GM18520 (cell line): ENCODE measurements around the gene CRYBB3.

Experiments
- ATAC-seq: cut with Tn5 transposase; IDR thresholded peaks from one replicate; pipeline ENCODE4 v1.9.1; 2021; ENCODE audit not compliant: unreplicated experiment

Gene CRYBB3

GRCh38 chr22:25199731-25200520 is at the start of gene CRYBB3:
Gene CRYBB3, plus strand, starts transcription at chr22:25199858. Its CDS starts 1,539 bp downstream, at chr22:25201397.
- no peak for ATAC-seq

GRCh38 chr22:25153961-25154666 is 45.5 kb upstream of the CRYBB3 start:
- no peak for ATAC-seq

GRCh38 chr22:25154667-25154999 is 45.0 kb upstream of the CRYBB3 start:
- no peak for ATAC-seq

- ATAC-seq, result no peak
Observed at GRCh38 chr22:25156736-25157135, 42.9 kb upstream of the CRYBB3 start.

- no peak for ATAC-seq
Observed at GRCh38 chr22:25159028-25159427, 40.6 kb upstream of the CRYBB3 start.

GRCh38 chr22:25160120-25160996 is 39.3 kb upstream of the CRYBB3 start:
- no peak for ATAC-seq

GRCh38 chr22:25161017-25161915 is 38.4 kb upstream of the CRYBB3 start:
- no peak for ATAC-seq

- ATAC-seq, result no peak
Observed at GRCh38 chr22:25161916-25162530, 37.6 kb upstream of the CRYBB3 start.

- ATAC-seq, result no peak
Observed at GRCh38 chr22:25162561-25162960, 37.1 kb upstream of the CRYBB3 start.

- ATAC-seq, result no peak
Observed at GRCh38 chr22:25165785-25166184, 33.9 kb upstream of the CRYBB3 start.

- no peak for ATAC-seq
Observed at GRCh38 chr22:25166266-25167040, 33.2 kb upstream of the CRYBB3 start.

GRCh38 chr22:25167082-25167481 is 32.6 kb upstream of the CRYBB3 start:
- ATAC-seq, result no peak

GRCh38 chr22:25167834-25168601 is 31.6 kb upstream of the CRYBB3 start:
- ATAC-seq, result no peak

- no peak for ATAC-seq
Observed at GRCh38 chr22:25169278-25170031, 30.2 kb upstream of the CRYBB3 start.

GRCh38 chr22:25170426-25170980 is 29.2 kb upstream of the CRYBB3 start:
- no peak for ATAC-seq

- no peak for ATAC-seq
Observed at GRCh38 chr22:25172153-25172552, 27.5 kb upstream of the CRYBB3 start.

GRCh38 chr22:25174156-25174887 is 25.3 kb upstream of the CRYBB3 start:
- no peak for ATAC-seq
